Stomach (tissue), 9 donors: Measurements from ENCODE around the gene SORCS2. TPM values are rescaled to one million over a fixed set of nuclear protein-coding genes. Genes with fewer than 3 reads are reported as not detected.

Experiments
- DNase-seq, 2 donors: peaks; one replicate each; pipeline versions ENCODE4 v3.0.0 to v3.0.0-alpha.2; 2013 to 2019
- H3K27ac ChIP-seq, 5 donors: fragments of 200-600 bp in 4 of 5; sonication (generic) in 4 of 5; one replicate each; pipeline ENCODE4 v1.5.1; 2013 to 2019; ENCODE audit warnings: mild to moderate bottlenecking in 1 of 5, moderate library complexity in 1 of 5
- H3K27me3 ChIP-seq, 3 donors: fragments of 200-600 bp; sonication (generic); one replicate each; pipeline ENCODE4 v1.5.1; 2017 to 2019; ENCODE audit warnings: mixed run types in 1 of 3
- H3K36me3 ChIP-seq, 4 donors: fragments of 200-600 bp; sonication (generic); 1 replicate in 3 of 4; 2 replicates in 1 of 4; pipeline ENCODE4 v1.5.1; 2016 to 2019
- H3K4me1 ChIP-seq, 4 donors: fragments of 200-600 bp; sonication (generic); one replicate each; pipeline ENCODE4 v1.5.1; 2016 to 2019
- H3K4me3 ChIP-seq, 4 donors: fragments of 200-600 bp; sonication (generic) in 3 of 4; one replicate each; pipeline ENCODE4 v1.5.1; 2016 to 2019; ENCODE audit warnings: mild to moderate bottlenecking in 1 of 4
- H3K9me3 ChIP-seq, 4 donors: fragments of 200-600 bp; sonication (generic); one replicate each; pipeline ENCODE4 v1.5.1; 2016 to 2019
- EP300 ChIP-seq: sonication (generic); formaldehyde crosslinking; IDR thresholded peaks from one replicate; pipeline ENCODE4 v1.6.1; 2017; ENCODE audit warnings: antibody characterized with exemption
- POLR2A ChIP-seq, 4 donors: fragments of 450-650 bp; IDR thresholded peaks; one replicate each; pipeline ENCODE4 v1.6.1; 2016; ENCODE audit warnings: antibody characterized with exemption in 4 of 4, control low read depth in 2 of 4, mild to moderate bottlenecking in 1 of 4, moderate library complexity in 1 of 4
- POLR2AphosphoS5 ChIP-seq, 3 donors: sonication (generic); formaldehyde crosslinking; IDR thresholded peaks; one replicate each; pipeline ENCODE4 v1.6.1; 2016; ENCODE audit warnings: antibody characterized with exemption in 3 of 3
- WGBS, 5 donors: extraction: QIAGEN DNeasy Blood & Tissue Kit in 3 of 5; methylation state at CpG; one replicate each; pipeline versions ENCODE4 v1.1.5 to v1.1.7; 2013 to 2018; 5-methylcytosine and 5-hydroxymethylcytosine counted together
- intact Hi-C: fragments of 100-400 bp; cut with DNase I; formaldehyde crosslinking; loops from one replicate; pipeline ENCODE4 v1.15.1; 2023; ENCODE audit warnings: low total_unique reads
- polyA plus RNA-seq, 3 donors: library from polyadenylated mRNA; stranded (reverse); fragments of 200-250 nt; gene quantifications; one replicate each; pipeline ENCODE4 v1.2.3, GENCODE V29; 2013
- total RNA-seq, 5 donors: library from RNA; depleted of rRNA; stranded (reverse); fragments of >200 nt; gene quantifications; one replicate each; pipeline versions ENCODE4 v1.1.0 to v1.2.3, GENCODE V29; 2014 to 2016
- TF ChIP-seq, protein P1 (sequence below), 7 experiments: fragments of 450-650 bp in 4 of 7; fragments of 200-600 bp in 3 of 7; sonication (generic) in 3 of 7; IDR thresholded peaks; one replicate each; pipeline ENCODE4 v1.5.1; 2016 to 2019; ENCODE audit warnings: antibody characterized with exemption in 7 of 7, control low read depth in 2 of 7, mild to moderate bottlenecking in 1 of 7
- donor health status: healthy with polysubstance abuse.
- donor health status: Bipolar disorder and iron deficiency.
- donor health status: healthy.

The SORCS2 gene
- total and polyA plus RNA-seq, 8 donors: under 0.01 to 13.0 (median 0.50) TPM; not detected in 1

DNA sequence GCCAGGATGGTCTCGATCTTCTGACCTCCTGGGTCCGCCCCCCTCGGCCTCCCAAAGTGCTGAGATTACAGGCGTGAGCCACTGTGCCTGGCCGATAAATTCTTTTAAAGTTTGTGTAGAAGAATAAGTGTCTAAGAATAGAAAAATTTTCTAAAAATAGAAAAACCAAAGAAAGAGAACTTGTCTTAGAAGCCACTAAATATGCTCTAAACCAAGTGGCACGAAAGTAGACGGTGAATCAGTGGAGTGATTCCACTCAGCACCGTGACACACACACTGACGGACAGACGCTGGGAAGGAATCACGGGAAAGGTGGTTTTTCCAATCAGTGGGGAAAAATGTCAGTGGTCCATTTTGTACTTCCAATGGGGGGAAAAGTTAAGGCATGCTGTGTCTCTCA is 315.0 kb downstream of the SORCS2 start:
- TF ChIP-seq POLR2AphosphoS5 (IDR thresholded peaks at IDR 0.05) (no peak), POLR2A (IDR thresholded peaks at IDR 0.05) (no peak), EP300 (no peak)
- TF ChIP-seq, protein P1, sequence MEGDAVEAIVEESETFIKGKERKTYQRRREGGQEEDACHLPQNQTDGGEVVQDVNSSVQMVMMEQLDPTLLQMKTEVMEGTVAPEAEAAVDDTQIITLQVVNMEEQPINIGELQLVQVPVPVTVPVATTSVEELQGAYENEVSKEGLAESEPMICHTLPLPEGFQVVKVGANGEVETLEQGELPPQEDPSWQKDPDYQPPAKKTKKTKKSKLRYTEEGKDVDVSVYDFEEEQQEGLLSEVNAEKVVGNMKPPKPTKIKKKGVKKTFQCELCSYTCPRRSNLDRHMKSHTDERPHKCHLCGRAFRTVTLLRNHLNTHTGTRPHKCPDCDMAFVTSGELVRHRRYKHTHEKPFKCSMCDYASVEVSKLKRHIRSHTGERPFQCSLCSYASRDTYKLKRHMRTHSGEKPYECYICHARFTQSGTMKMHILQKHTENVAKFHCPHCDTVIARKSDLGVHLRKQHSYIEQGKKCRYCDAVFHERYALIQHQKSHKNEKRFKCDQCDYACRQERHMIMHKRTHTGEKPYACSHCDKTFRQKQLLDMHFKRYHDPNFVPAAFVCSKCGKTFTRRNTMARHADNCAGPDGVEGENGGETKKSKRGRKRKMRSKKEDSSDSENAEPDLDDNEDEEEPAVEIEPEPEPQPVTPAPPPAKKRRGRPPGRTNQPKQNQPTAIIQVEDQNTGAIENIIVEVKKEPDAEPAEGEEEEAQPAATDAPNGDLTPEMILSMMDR (IDR thresholded peaks at IDR 0.05): no peak
- DNase-seq: no peak
- no peaks in the 10 kb centered on the region for H3K36me3 ChIP-seq
- peaks cover 0 to 25% (median 0%) of the 10 kb centered on the region in 3 donors for H3K27me3 ChIP-seq
- 66 to 80% (median 74%) methylated on average over 11 of the region's 11 CpGs for WGBS, 5 donors
- H3K4me1 ChIP-seq: no peaks in the 10 kb centered on the region
- no peak overlapping the region for H3K4me3 ChIP-seq
- no peak overlapping the region for H3K27ac ChIP-seq
- H3K9me3 ChIP-seq: no peaks in the 10 kb centered on the region
- intact Hi-C loops: no loop called here

- Histone ChIP-seq H3K4me1 (no peaks in the 10 kb centered on the region), H3K27me3 (peaks cover 0 to 42% (median 0%) of the 10 kb centered on the region in 3 donors), H3K4me3 (no peak overlapping the region), H3K36me3 (no peaks in the 10 kb centered on the region), H3K27ac (no peak overlapping the region), H3K9me3 (no peaks in the 10 kb centered on the region)
- WGBS, 5 donors: 55 to 83% (median 72%) methylated on average over 14 to 27 of the region's 27 CpGs
- DNase-seq: no peak
- TF ChIP-seq EP300 (no peak), POLR2A (IDR thresholded peaks at IDR 0.05) (no peak), POLR2AphosphoS5 (IDR thresholded peaks at IDR 0.05) (no peak)
- TF ChIP-seq, protein P1 (IDR thresholded peaks at IDR 0.05): no peak
- intact Hi-C loops: no loop called here
Measured at GRCh38 chr4:7510066-7510465, 317.7 kb downstream of the SORCS2 start.

DNA sequence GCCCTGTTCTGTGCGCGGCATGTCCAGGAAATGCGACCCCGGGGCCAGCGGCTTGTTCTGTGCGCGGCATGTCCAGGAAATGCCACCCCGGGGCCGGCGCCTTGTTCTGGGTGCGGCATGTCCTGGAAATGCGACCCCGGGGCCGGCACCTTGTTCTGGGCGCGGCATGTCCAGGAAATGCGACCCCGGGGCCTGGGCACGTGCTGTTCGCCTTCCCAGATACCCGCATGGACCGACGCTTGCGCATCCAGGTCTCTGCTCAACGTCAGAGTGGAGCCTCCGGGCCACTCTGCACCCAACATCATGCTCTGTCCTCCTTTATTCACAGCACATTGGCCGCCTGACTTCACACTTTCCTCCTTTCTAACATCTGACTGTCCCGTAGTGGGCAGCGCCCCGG is 318.2 kb downstream of the SORCS2 start:
- intact Hi-C loops: no loop called here
- H3K4me3 ChIP-seq: no peak overlapping the region
- no peaks in the 10 kb centered on the region for H3K4me1 ChIP-seq
- 74 to 84% (median 77%) methylated on average over 20 to 30 of the region's 30 CpGs for WGBS, 5 donors
- no peak overlapping the region for H3K27ac ChIP-seq
- H3K36me3 ChIP-seq: no peaks in the 10 kb centered on the region
- DNase-seq: no peak
- TF ChIP-seq EP300: no peak
- no peak for TF ChIP-seq POLR2A (IDR thresholded peaks at IDR 0.05)
- TF ChIP-seq POLR2AphosphoS5 (IDR thresholded peaks at IDR 0.05): no peak
- TF ChIP-seq, protein P1 (IDR thresholded peaks at IDR 0.05): no peak
- peaks cover 0 to 44% (median 0%) of the 10 kb centered on the region in 3 donors for H3K27me3 ChIP-seq
- H3K9me3 ChIP-seq: no peaks in the 10 kb centered on the region

DNA sequence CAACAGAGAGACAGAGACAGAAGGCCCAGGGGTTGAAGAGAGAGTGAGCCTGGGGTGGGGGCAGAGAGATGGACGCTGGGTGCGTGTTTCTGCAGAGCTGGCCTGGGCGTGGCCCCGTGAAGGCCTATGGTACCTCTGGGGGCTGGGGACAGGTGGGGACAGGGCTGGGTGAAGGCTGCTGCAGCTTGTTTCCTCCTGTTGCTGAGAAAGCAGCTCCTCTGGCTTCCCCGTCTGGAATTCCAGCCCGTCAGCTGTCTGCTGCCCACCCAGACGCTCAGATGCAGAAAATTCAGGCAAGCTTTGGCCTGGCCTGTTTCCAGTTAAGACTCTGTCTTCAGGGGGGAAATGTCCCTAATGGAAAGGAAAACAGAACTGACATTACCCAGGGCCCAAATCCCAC is 319.2 kb downstream of the SORCS2 start:
- Histone ChIP-seq H3K36me3 (no peaks in the 10 kb centered on the region), H3K9me3 (no peaks in the 10 kb centered on the region), H3K27ac (no peak overlapping the region), H3K4me1 (peaks cover 0 to 10% (median 0%) of the 10 kb centered on the region in 4 donors), H3K4me3 (no peak overlapping the region), H3K27me3 (peaks cover 0 to 54% (median 6%) of the 10 kb centered on the region in 3 donors)
- intact Hi-C loops: no loop called here
- 25 to 59% (median 38%) methylated on average over 5 to 7 of the region's 7 CpGs for WGBS, 5 donors
- no peak for TF ChIP-seq POLR2AphosphoS5 (IDR thresholded peaks at IDR 0.05)
- TF ChIP-seq, protein P1 (IDR thresholded peaks at IDR 0.05): no peak
- TF ChIP-seq POLR2A (IDR thresholded peaks at IDR 0.05): no peak
- TF ChIP-seq EP300: no peak
- peak in 1 of 2 donors; percentile 31 for DNase-seq
